ENCODE measurements around the gene SLC9A8. TPM values are rescaled to one million over a fixed set of nuclear protein-coding genes. Genes with fewer than 3 reads are reported as not detected.
A peak's percentile ranks its signal among the peaks of the same experiment; 100 is the strongest.

Gene SLC9A8
- polyA plus RNA-seq, 1 experiment, result 2.3 TPM

DNA sequence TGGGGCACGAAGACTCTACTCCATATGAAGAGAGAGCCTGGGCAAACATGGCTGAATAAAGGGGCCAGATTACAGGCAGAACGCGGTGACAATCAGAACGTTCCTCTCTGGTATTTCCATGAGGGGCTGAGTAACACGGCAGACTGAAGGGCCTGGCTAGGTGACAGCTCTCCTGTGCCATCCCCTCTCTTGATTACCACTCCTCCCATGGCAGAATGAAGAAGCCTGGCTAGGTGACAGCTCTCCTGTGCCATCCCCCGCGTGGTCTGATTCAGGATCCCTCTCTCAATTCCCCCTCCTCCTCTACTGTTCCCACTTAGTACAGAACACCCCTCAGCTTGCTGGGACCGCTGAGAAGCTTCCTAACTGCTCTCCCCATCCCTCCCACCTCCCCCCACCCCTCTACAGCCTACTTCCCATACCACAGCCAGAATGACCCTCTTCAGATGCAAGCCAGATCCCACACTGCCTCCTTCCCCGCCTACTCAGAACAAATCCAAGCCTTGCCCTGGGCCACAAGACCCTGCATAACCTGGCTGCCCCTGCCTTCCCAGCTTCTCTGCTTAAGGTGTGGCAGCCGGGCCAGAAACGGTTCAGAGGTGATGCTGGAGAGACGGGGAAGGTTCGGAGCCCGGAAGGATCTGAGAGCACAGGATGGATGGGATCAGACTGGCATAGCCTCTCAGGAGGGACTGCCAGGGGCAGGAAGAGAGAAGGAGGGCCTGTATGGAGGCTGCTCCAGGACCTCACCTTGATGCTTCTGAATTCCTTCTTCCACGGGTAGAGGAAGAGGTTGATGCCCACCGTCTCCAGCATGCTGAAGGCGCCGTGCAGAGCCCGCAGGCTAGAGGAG is 95.0 kb downstream of the SLC9A8 start:
- ChIA-PET POLR2A (no interaction called here), CTCF (interaction anchor here (2.0 kb wide), 1 partner anchor 19 kb away, joined by 5 read pairs; no protein-coding TSS in a partner anchor)
- no peaks in the 10 kb centered on the region for H3K27me3 ChIP-seq (ENCODE audit: control insufficient read depth, insufficient read depth, low read length)
- H3K9me3 ChIP-seq (ENCODE audit: control insufficient read depth, insufficient read depth, low read length), result no peaks in the 10 kb centered on the region; the same call in 1 of the 2 replicates
- DNase-seq (ENCODE audit: low read depth, low spot score), result no peak
- TF ChIP-seq, protein P1, sequence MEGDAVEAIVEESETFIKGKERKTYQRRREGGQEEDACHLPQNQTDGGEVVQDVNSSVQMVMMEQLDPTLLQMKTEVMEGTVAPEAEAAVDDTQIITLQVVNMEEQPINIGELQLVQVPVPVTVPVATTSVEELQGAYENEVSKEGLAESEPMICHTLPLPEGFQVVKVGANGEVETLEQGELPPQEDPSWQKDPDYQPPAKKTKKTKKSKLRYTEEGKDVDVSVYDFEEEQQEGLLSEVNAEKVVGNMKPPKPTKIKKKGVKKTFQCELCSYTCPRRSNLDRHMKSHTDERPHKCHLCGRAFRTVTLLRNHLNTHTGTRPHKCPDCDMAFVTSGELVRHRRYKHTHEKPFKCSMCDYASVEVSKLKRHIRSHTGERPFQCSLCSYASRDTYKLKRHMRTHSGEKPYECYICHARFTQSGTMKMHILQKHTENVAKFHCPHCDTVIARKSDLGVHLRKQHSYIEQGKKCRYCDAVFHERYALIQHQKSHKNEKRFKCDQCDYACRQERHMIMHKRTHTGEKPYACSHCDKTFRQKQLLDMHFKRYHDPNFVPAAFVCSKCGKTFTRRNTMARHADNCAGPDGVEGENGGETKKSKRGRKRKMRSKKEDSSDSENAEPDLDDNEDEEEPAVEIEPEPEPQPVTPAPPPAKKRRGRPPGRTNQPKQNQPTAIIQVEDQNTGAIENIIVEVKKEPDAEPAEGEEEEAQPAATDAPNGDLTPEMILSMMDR (IDR thresholded peaks at IDR 0.05; ENCODE audit: low read depth, low read length), result no peak
- no peak overlapping the region for H3K4me3 ChIP-seq (ENCODE audit: low read depth, low read length)
- H3K27ac ChIP-seq (ENCODE audit: low read depth, low read length), result no peak overlapping the region

GRCh38 chr20:49908258-49908565 is 95.6 kb downstream of the SLC9A8 start:
- CTCF ChIA-PET, result no interaction called here
- Histone ChIP-seq H3K4me3 (ENCODE audit: low read depth, low read length) (no peak overlapping the region), H3K27ac (ENCODE audit: low read depth, low read length) (no peak overlapping the region), H3K9me3 (ENCODE audit: control insufficient read depth, insufficient read depth, low read length) (no peaks in the 10 kb centered on the region; the same call in 1 of the 2 replicates), H3K27me3 (ENCODE audit: control insufficient read depth, insufficient read depth, low read length) (no peaks in the 10 kb centered on the region)
- DNase-seq (ENCODE audit: low read depth, low spot score), result no peak
- TF ChIP-seq, protein P1 (IDR thresholded peaks at IDR 0.05; ENCODE audit: low read depth, low read length), result no peak
- POLR2A ChIA-PET, result no interaction called here

DNA sequence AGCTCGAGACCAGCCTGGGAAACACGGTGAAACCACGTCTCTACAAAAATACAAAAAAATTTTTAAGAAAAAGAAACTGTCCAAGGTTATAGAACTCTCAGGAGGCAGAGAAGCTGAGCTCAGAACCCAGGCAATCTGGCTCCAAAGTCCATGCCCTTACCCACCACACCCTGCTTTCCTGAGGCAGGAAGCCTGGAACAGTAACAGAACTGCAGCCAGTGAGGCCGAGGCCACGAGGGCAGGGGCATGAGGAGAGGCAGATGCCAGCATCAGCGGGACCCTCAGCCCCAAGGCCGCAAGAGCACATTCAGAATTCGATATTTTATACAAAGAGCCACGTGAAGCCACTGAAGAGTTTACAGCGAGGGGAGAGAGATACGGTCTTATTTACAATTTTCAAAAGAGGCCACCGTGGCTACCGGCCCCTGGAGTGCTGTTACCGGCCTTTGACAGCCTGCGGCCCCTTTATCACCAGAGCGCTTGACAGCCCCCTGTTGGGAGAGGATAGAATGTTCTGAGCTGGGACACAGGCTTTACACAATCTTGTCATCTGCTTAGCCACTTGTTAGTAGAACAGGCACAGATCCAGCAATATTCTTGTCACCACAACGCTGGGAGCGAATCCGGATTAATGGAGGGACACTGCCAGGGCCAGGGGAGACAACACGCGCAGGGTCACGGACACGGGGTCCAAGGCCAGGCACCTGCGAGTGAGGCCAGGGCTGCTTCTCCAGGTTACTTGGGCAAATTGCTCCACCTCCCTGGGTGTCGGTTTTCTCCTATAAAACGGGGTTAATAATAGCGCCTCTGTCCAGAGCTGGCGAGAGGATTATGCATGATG is 97.1 kb downstream of the SLC9A8 start:
- CTCF ChIA-PET, result interaction anchor here (0.6 to 0.8 kb wide), 2 partner anchors 21 to 576 kb away, joined by 3 read pairs; no protein-coding TSS in a partner anchor
- POLR2A ChIA-PET, result interaction anchor here (0.7 kb wide), 1 partner anchor 186 kb away, joined by 3 read pairs; no protein-coding TSS in a partner anchor
- Histone ChIP-seq H3K9me3 (ENCODE audit: control insufficient read depth, insufficient read depth, low read length) (no peaks in the 10 kb centered on the region; the same call in 1 of the 2 replicates), H3K27ac (ENCODE audit: low read depth, low read length) (no peak overlapping the region), H3K27me3 (ENCODE audit: control insufficient read depth, insufficient read depth, low read length) (no peaks in the 10 kb centered on the region), H3K4me3 (ENCODE audit: low read depth, low read length) (no peak overlapping the region)
- TF ChIP-seq, protein P1 (IDR thresholded peaks at IDR 0.05; ENCODE audit: low read depth, low read length), result peak; percentile 28
- DNase-seq (ENCODE audit: low read depth, low spot score), result no peak

DNA sequence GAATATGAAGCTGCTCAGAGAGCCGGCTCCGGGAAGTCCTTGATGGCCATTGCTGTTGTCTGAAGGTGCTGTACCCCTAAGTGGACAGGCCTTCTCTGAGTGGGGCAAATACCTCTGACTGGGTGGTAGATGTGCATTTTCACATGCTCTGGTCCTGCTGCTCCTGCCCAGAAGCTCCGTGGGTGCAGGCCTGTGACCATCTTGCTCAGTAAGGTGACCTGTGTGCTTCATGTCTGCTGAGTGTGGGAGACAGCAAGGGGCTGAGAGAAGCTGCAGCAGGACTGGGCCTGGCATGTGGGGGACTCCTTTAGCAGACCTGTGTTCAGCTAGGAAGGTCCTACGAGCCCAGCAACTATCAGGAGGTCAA is 97.7 kb downstream of the SLC9A8 start:
- TF ChIP-seq, protein P1 (IDR thresholded peaks at IDR 0.05; ENCODE audit: low read depth, low read length), result no peak
- Histone ChIP-seq H3K27ac (ENCODE audit: low read depth, low read length) (no peak overlapping the region), H3K27me3 (ENCODE audit: control insufficient read depth, insufficient read depth, low read length) (no peaks in the 10 kb centered on the region), H3K9me3 (ENCODE audit: control insufficient read depth, insufficient read depth, low read length) (no peaks in the 10 kb centered on the region; the same call in 1 of the 2 replicates), H3K4me3 (ENCODE audit: low read depth, low read length) (no peak overlapping the region)
- CTCF ChIA-PET, result interaction anchor here (0.6 to 1.1 kb wide), 3 partner anchors 21 to 577 kb away, joined by 3 read pairs; no protein-coding TSS in a partner anchor
- POLR2A ChIA-PET, result no interaction called here
- DNase-seq (ENCODE audit: low read depth, low spot score), result no peak

Data from AG04450 (cell line).